ENCODE measurements around the gene PRDM16. TPM values are rescaled to one million over a fixed set of nuclear protein-coding genes. Genes with fewer than 3 reads are reported as not detected.

PRDM16 gene
- polyA plus RNA-seq, 1 donor from 2014 or later, result 0.21 TPM

- Histone ChIP-seq H3K27me3 (ENCODE audit: insufficient read depth, low read depth, low read length) (peaks cover 3% of the 10 kb centered on the region), H3K36me3 (ENCODE audit: insufficient read depth, low read length) (no peaks in the 10 kb centered on the region), H3K9ac (ENCODE audit: low read length) (no peak overlapping the region), H3K9me2 (ENCODE audit: insufficient read depth, low read length) (no peaks in the 10 kb centered on the region), H2AFZ (ENCODE audit: low read depth, low read length) (no peak overlapping the region), H3K27ac (ENCODE audit: low read length) (no peak overlapping the region), H3K4me2 (ENCODE audit: low read length) (no peak overlapping the region), H3K4me3 (ENCODE audit: low read length) (no peak overlapping the region), H4K20me1 (ENCODE audit: insufficient read depth) (no peaks in the 10 kb centered on the region), H3K9me3 (ENCODE audit: low read length) (peaks cover 3% of the 10 kb centered on the region), H3F3A (ENCODE audit: insufficient read depth, low read length, poor library complexity, severe bottlenecking) (no peaks in the 10 kb centered on the region), H3K79me2 (replicated peaks; ENCODE audit: insufficient read depth, low read length) (peaks cover 12% of the 10 kb centered on the region)
- TF ChIP-seq REST (IDR thresholded peaks at IDR 0.05; ENCODE audit: borderline replicate concordance) (no peak), TAF1 (IDR thresholded peaks at IDR 0.05; ENCODE audit: low read depth) (no peak), CTCF (IDR thresholded peaks at IDR 0.05; ENCODE audit: poor library complexity, severe bottlenecking) (no peak), RAD21 (conservative IDR thresholded peaks at IDR 0.05) (no peak), EP300 (conservative IDR thresholded peaks at IDR 0.05; ENCODE audit: poor library complexity, severe bottlenecking) (no peak), SMC3 (conservative IDR thresholded peaks at IDR 0.05; ENCODE audit: poor library complexity) (no peak), POLR2AphosphoS5 (IDR thresholded peaks at IDR 0.05) (no peak), EZH2 (IDR thresholded peaks at IDR 0.05; ENCODE audit: borderline replicate concordance, insufficient read depth, low read length, poor library complexity, severe bottlenecking) (no peak), MXI1 (conservative IDR thresholded peaks at IDR 0.05; ENCODE audit: poor library complexity, severe bottlenecking) (no peak)
These were observed 8.9 kb upstream of the PRDM16 start for GRCh38 chr1:3060127-3060526.

GRCh38 chr1:3060601-3061551, 8.1 kb upstream of the PRDM16 start:
- Histone ChIP-seq H3K9me3 (ENCODE audit: low read length) (peaks cover 3% of the 10 kb centered on the region), H4K20me1 (ENCODE audit: insufficient read depth) (no peaks in the 10 kb centered on the region), H3K36me3 (ENCODE audit: insufficient read depth, low read length) (no peaks in the 10 kb centered on the region), H2AFZ (ENCODE audit: low read depth, low read length) (no peak overlapping the region), H3K79me2 (replicated peaks; ENCODE audit: insufficient read depth, low read length) (peaks cover 20% of the 10 kb centered on the region), H3K27ac (ENCODE audit: low read length) (no peak overlapping the region), H3F3A (ENCODE audit: insufficient read depth, low read length, poor library complexity, severe bottlenecking) (no peaks in the 10 kb centered on the region), H3K27me3 (ENCODE audit: insufficient read depth, low read depth, low read length) (peaks cover 3% of the 10 kb centered on the region), H3K4me2 (ENCODE audit: low read length) (no peak overlapping the region), H3K9me2 (ENCODE audit: insufficient read depth, low read length) (no peaks in the 10 kb centered on the region), H3K9ac (ENCODE audit: low read length) (no peak overlapping the region), H3K4me3 (ENCODE audit: low read length) (no peak overlapping the region)
- TF ChIP-seq SMC3 (conservative IDR thresholded peaks at IDR 0.05; ENCODE audit: poor library complexity) (no peak), POLR2AphosphoS5 (IDR thresholded peaks at IDR 0.05) (no peak), TAF1 (IDR thresholded peaks at IDR 0.05; ENCODE audit: low read depth) (no peak), EP300 (conservative IDR thresholded peaks at IDR 0.05; ENCODE audit: poor library complexity, severe bottlenecking) (no peak), EZH2 (IDR thresholded peaks at IDR 0.05; ENCODE audit: borderline replicate concordance, insufficient read depth, low read length, poor library complexity, severe bottlenecking) (no peak), MXI1 (conservative IDR thresholded peaks at IDR 0.05; ENCODE audit: poor library complexity, severe bottlenecking) (no peak), REST (IDR thresholded peaks at IDR 0.05; ENCODE audit: borderline replicate concordance) (no peak), RAD21 (conservative IDR thresholded peaks at IDR 0.05) (no peak)

Data from neural cell (in vitro differentiated cells).